ENCODE results near the gene GPSM1.
A peak's percentile ranks its signal among the peaks of the same experiment; 100 is the strongest.

DNA sequence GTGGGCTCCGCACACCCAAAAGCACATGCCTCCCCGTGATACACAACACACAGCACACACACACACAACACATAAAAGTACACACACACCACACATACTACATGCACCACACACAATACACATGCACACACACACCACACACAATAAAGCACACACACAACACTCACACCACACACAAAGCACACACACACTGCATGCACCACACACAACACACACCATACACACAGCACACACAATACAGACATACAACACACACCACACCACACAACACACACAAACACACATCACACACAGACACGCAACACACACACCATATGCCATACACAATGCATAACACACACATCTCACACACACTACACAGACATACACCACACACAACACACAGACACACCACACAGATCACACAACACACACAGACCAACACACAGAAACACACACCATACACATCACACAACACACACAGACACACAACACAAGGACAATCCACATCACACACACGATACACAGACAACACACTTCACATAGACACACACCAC lies 20.1 kb upstream of the GPSM1 start:
- TF ChIP-seq, protein P1, sequence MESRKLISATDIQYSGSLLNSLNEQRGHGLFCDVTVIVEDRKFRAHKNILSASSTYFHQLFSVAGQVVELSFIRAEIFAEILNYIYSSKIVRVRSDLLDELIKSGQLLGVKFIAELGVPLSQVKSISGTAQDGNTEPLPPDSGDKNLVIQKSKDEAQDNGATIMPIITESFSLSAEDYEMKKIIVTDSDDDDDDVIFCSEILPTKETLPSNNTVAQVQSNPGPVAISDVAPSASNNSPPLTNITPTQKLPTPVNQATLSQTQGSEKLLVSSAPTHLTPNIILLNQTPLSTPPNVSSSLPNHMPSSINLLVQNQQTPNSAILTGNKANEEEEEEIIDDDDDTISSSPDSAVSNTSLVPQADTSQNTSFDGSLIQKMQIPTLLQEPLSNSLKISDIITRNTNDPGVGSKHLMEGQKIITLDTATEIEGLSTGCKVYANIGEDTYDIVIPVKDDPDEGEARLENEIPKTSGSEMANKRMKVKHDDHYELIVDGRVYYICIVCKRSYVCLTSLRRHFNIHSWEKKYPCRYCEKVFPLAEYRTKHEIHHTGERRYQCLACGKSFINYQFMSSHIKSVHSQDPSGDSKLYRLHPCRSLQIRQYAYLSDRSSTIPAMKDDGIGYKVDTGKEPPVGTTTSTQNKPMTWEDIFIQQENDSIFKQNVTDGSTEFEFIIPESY (CRISPR knock-in tag; IDR thresholded peaks at IDR 0.05), result no peak
- TF ChIP-seq SP1 (CRISPR knock-in tag; IDR thresholded peaks at IDR 0.05), result peak; percentile 47

Measured in K562 (cell line).